BJ (cell line): ENCODE results near the gene CLEC18A. TPM values are rescaled to one million over a fixed set of nuclear protein-coding genes. Genes with fewer than 3 reads are reported as not detected.
"Not testable (repeated sequence)": the region's sequence is repeated elsewhere in the genome, so short reads cannot be mapped to it uniquely, and the experiment has no call there.

ENCODE experiments used
- CTCF ChIA-PET: fragments of 350-600 bp; formaldehyde crosslinking; extraction: SDS; loops from one replicate; lab custom pipeline; 2021; ENCODE audit warnings: antibody characterized with exemption, inconsistent platforms; lab: Yijun Ruan, JAX
- POLR2A ChIA-PET: fragments of 300-600 bp; sonication (Branson Sonifier 250); formaldehyde crosslinking; extraction: SDS; loops from one replicate; lab custom pipeline; 2021; ENCODE audit warnings: antibody characterized with exemption; lab: Charles Lee
- DNase-seq: peaks from one replicate; pipeline ENCODE4 v3.0.0-alpha.2; 2011; ENCODE audit warnings: low read depth
- H3K27me3 ChIP-seq: 2 replicates; pipeline ENCODE4 v1.6.0; 2011; ENCODE audit warnings: low read length; ENCODE audit not compliant: control insufficient read depth, insufficient read depth
- H3K36me3 ChIP-seq: 2 replicates; pipeline ENCODE4 v1.5.1; 2011; ENCODE audit warnings: low read length; ENCODE audit not compliant: control insufficient read depth, insufficient read depth
- H3K4me3 ChIP-seq: 2 replicates; pipeline ENCODE4 v1.5.1; 2011; ENCODE audit warnings: low read depth, mild to moderate bottlenecking, control low read depth, low read length
- polyA plus RNA-seq: library from polyadenylated mRNA; depleted of rRNA; stranded (reverse); fragments of >200 nt; gene quantifications from 2 replicates; pipeline ENCODE4 v1.2.3, GENCODE V29; 2011; rRNA removed
- small RNA-seq: library from RNA; depleted of rRNA; stranded (forward); fragments of <200 nt; gene quantifications from one replicate; pipeline ENCODE3, GENCODE V24; 2012; ENCODE audit warnings: low replicate concordance, low read depth; ENCODE audit not compliant: insufficient read length

CLEC18A gene
- polyA plus RNA-seq, 1 experiment = 0.04 TPM

DNA sequence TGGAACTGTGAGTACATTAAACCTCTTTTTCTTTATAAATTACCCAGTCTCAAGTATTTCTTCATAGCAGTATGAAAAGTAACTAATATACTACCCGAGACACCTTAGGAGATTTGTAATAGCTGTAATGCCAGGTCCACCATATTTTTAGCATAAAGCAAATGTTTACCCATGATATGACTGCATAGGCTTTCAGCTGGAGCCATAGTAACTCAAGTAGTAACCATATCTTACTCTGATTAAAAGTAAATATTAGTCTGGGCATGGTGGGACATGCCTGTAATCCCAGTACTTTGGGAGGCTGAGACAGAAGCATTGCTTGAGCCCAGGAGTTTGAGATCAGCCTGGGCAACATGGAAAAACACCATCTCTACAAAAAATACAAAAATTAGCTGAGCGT is 52.4 kb downstream of the CLEC18A start:
- DNase-seq, CTCF ChIA-PET, H3K4me3 ChIP-seq, H3K27me3 ChIP-seq, H3K36me3 ChIP-seq, POLR2A ChIA-PET: not testable (repeated sequence)

DNA sequence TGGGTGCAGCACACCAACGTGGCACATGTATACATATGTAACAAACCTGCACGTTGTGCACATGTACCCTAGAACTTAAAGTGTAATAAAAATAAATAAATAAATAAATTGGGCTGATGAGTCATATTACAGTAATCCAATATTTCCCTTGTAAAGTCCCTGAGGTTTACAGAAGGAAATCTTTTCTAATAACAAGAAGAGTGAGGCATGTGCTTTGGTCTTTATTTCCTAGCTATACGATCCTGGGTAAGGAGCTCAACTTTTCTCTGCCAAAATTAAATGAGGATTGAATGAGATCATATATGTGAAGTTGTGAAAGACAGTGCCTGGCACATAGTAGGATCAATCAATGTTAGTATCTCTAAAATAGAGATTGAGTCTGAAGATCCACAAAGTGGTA is 57.5 kb downstream of the CLEC18A start:
- CTCF ChIA-PET, H3K36me3 ChIP-seq, POLR2A ChIA-PET, DNase-seq, H3K27me3 ChIP-seq, H3K4me3 ChIP-seq: not testable (repeated sequence)

DNA sequence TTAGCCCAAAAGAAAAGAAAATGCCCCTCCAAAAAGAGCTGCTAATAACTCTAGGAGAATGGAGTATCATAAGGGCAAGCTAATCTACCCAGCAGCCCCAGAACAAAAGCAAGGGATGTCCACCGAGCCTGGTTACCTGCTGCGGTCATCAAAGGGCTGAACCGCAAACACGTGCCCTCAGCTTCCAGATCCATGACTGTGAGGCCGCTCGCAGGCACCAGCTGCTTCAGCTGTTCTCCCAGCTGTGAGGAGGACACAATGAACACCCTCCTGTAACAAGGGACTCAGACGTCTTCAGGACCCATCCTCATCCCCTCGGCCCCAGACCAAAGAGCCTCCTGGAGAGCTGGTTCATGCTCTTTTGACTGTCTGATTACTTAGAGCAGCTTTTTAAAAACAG is 59.5 kb downstream of the CLEC18A start:
- H3K4me3 ChIP-seq, DNase-seq, H3K36me3 ChIP-seq, POLR2A ChIA-PET, H3K27me3 ChIP-seq, CTCF ChIA-PET: not testable (repeated sequence)

DNA sequence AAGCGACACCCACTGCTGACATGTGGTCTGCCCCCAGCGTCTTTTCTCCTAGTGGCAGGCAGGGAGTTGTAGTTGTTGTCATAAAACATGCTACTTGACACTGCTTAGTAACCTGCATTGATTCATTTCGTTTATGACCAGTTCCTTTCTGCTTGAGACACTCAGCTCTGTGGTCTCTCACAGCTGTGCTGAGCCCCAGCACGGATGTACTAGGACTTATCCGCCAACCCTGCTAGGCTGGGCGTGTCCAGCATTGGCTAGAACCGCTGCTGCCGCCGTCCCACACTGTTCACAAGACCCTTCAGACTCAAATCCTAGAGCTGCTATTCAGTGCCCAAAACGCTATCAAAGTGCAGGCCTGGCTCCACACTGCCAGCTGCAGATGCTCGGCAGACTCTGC is 60.0 kb downstream of the CLEC18A start:
- H3K36me3 ChIP-seq, CTCF ChIA-PET, POLR2A ChIA-PET: not testable (repeated sequence)

DNA sequence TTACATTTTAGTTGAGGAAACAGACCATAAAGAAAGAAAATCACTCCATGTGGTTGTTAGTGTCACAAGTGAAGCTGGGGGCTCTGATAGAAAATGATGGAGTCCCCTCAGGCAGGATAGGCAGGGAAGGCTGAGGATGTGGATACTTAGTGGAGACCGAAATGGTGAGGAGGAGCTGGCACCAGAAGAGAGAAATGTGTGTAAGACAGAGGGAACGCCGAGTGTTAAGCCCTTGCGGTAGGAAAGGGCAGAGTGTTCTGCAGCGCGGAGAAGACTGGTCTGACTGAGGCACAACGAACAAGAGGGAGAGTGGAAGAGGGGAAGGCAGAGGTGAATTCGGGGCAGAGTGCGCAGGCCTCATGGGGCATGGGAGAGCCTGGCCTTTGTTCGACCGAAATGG is 61.2 kb downstream of the CLEC18A start:
- H3K4me3 ChIP-seq, H3K36me3 ChIP-seq, H3K27me3 ChIP-seq, DNase-seq, POLR2A ChIA-PET, CTCF ChIA-PET: not testable (repeated sequence)

More for the DNA sequence above, 60.0 kb downstream of the CLEC18A start:
- H3K27me3 ChIP-seq, H3K4me3 ChIP-seq, DNase-seq: not testable (repeated sequence)

DNA sequence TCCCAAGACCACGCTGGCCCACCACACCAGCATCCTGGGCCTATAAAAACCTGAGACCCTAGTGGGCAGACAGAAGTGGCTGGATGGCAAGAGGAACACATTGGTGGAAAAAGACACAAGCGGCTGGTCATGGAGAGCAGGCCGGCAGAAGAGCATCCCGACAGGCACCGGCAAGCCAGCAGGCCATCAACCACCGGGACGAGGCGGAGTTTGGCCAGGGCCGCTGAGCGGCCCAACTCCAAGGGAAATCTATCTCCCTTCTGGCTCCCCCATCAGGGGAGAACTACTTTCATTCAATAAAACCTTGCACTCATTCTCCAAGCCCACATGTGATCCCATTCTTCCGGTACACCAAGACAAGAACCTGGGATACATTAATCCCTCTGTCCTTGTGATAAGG is 61.8 kb downstream of the CLEC18A start:
- DNase-seq, H3K27me3 ChIP-seq, POLR2A ChIA-PET, H3K4me3 ChIP-seq, CTCF ChIA-PET, H3K36me3 ChIP-seq: not testable (repeated sequence)

Small RNA genes lying within 50 kb of the gene (small RNA-seq; reads per million reads assigned to genes)
- gene AC026468.1 (not detected), gene MIR140 (717 reads per million, percentile 96 among the genes with 10 or more reads in this experiment)

Other genes starting within 250 kb of the CLEC18A start
- gene NQO1, start 224.8 kb upstream of the CLEC18A start, polyA plus RNA-seq = 706 and 731 TPM in 2 replicates
- 64.3 and 73.1 TPM in 2 replicates for gene NOB1, start 196.4 kb upstream of the CLEC18A start, polyA plus RNA-seq
- gene WWP2, start 189.0 kb upstream of the CLEC18A start, polyA plus RNA-seq = 9.4 and 16.8 TPM in 2 replicates
- gene PDPR, start 163.0 kb downstream of the CLEC18A start, polyA plus RNA-seq = 25.2 and 32.0 TPM in 2 replicates
- 0.05 TPM in 1 of 2 replicates, not detected in the other for gene CLEC18C, start 222.5 kb downstream of the CLEC18A start, polyA plus RNA-seq